Endothelial cell of umbilical vein (primary cell): ENCODE measurements around the gene FAM118A. TPM values are rescaled to one million over a fixed set of nuclear protein-coding genes. Genes with fewer than 3 reads are reported as not detected.

Experiments
- BruUV-seq: library from RNA; stranded (reverse); fragments of 400-500 nt; replicated peaks from 2 replicates; lab custom pipeline; 2021; lab: Mats Ljungman, UMichigan
- CTCF ChIA-PET: fragments of 300-600, 350-600 bp; sonication (Branson Sonifier 250); formaldehyde crosslinking; loops from one replicate; lab custom pipeline; 2021; ENCODE audit warnings: antibody characterized with exemption, inconsistent platforms; lab: Charles Lee
- POLR2A ChIA-PET: fragments of 300-600, 350-600 bp; sonication (Branson Sonifier 250); formaldehyde crosslinking; loops from one replicate; lab custom pipeline; 2021; ENCODE audit warnings: antibody characterized with exemption, inconsistent platforms; lab: Charles Lee
- DNase-seq: peaks from one replicate; pipeline ENCODE4 v3.0.0-alpha.2; 2011; ENCODE audit warnings: low read depth, low spot score
- FAIRE-seq: peaks from 2 replicates; lab custom pipeline; 2011; peaks lifted over from hg19 to GRCh38; lab: Jason Lieb, UNC
- H2AFZ ChIP-seq: 2 replicates; pipeline ENCODE4 v1.6.0; 2012; ENCODE audit warnings: low read depth, low read length, control low read depth, inconsistent platforms
- H3K27ac ChIP-seq: 2 replicates; pipeline ENCODE4 v1.5.1; 2011; ENCODE audit warnings: low read depth, mild to moderate bottlenecking, control low read depth, low read length, moderate library complexity; ENCODE audit not compliant: insufficient read depth
- H3K27me3 ChIP-seq, 2 experiments: 2 replicates each; pipeline versions ENCODE4 v1.6.0 to v1.6.1; 2011; ENCODE audit warnings: low read length in 2 of 2, mixed read lengths in 1 of 2; ENCODE audit not compliant: control insufficient read depth in 2 of 2, insufficient read depth in 2 of 2
- H3K36me3 ChIP-seq, 2 experiments: 2 replicates in 1 of 2; 3 replicates in 1 of 2; pipeline ENCODE4 v1.5.1; 2011; ENCODE audit warnings: low read length in 2 of 2, mild to moderate bottlenecking in 1 of 2, moderate library complexity in 1 of 2; ENCODE audit not compliant: control insufficient read depth in 2 of 2, insufficient read depth in 2 of 2; ENCODE audit errors: extremely low read depth in 1 of 2
- H3K4me1 ChIP-seq: 3 replicates; pipeline ENCODE4 v1.5.1; 2011; ENCODE audit warnings: mild to moderate bottlenecking, low read length; ENCODE audit not compliant: control insufficient read depth, insufficient read depth; ENCODE audit errors: extremely low read depth
- H3K4me2 ChIP-seq: 2 replicates; pipeline ENCODE4 v1.6.1; 2011; ENCODE audit warnings: low read length, control low read depth, mixed read lengths; ENCODE audit not compliant: insufficient read depth
- H3K4me3 ChIP-seq, 3 experiments: fragments of 200-600 bp in 1 of 3; sonication (generic), shearing (Covaris generic) in 1 of 3; replicated peaks in 1 of 3; 2 replicates each; pipeline ENCODE4 v1.5.1; 2011 to 2016; ENCODE audit warnings: control low read depth in 3 of 3, low read length in 3 of 3, mild to moderate bottlenecking in 2 of 3, inconsistent platforms in 1 of 3, low read depth in 1 of 3, moderate library complexity in 1 of 3; ENCODE audit not compliant: insufficient read depth in 1 of 3
- H3K79me2 ChIP-seq: 2 replicates; pipeline ENCODE4 v1.6.0; 2012; ENCODE audit warnings: low read length, inconsistent platforms; ENCODE audit not compliant: control insufficient read depth, insufficient read depth
- H3K9ac ChIP-seq: replicated peaks from 2 replicates; pipeline ENCODE3; 2011; ENCODE audit warnings: low read length, control low read depth; ENCODE audit not compliant: insufficient read depth; ENCODE audit errors: extremely low read depth
- H3K9me1 ChIP-seq: replicated peaks from 3 replicates; pipeline ENCODE4 v1.6.0; 2011; ENCODE audit warnings: mild to moderate bottlenecking, low read length; ENCODE audit not compliant: control insufficient read depth, insufficient read depth; ENCODE audit errors: extremely low read depth
- H3K9me3 ChIP-seq: replicated peaks from 2 replicates; pipeline ENCODE4 v1.5.1; 2012; ENCODE audit warnings: low read length, inconsistent platforms; ENCODE audit not compliant: control insufficient read depth, insufficient read depth
- H4K20me1 ChIP-seq: replicated peaks from 2 replicates; pipeline ENCODE3; 2011; ENCODE audit warnings: mild to moderate bottlenecking, low read length; ENCODE audit not compliant: control insufficient read depth, insufficient read depth; ENCODE audit errors: extremely low read depth
- EZH2 ChIP-seq: IDR thresholded peaks from 2 replicates; pipeline ENCODE4 v1.6.1; 2012; ENCODE audit warnings: borderline replicate concordance, low read depth, mild to moderate bottlenecking, moderate library complexity, low read length, inconsistent platforms; ENCODE audit not compliant: severe bottlenecking
- FOS ChIP-seq: IDR thresholded peaks from 2 replicates; pipeline ENCODE4 v1.6.1; 2011; ENCODE audit warnings: mild to moderate bottlenecking, low read length, moderate library complexity, borderline replicate concordance; ENCODE audit not compliant: insufficient read depth
- GATA2 ChIP-seq: IDR thresholded peaks from 2 replicates; pipeline ENCODE4 v1.7.0; 2011; ENCODE audit warnings: low read depth, mild to moderate bottlenecking, moderate library complexity, mixed read lengths, low read length; ENCODE audit not compliant: insufficient read length, insufficient read depth
- MYC ChIP-seq: IDR thresholded peaks from one replicate; pipeline ENCODE4 v1.6.1; 2011; ENCODE audit warnings: mild to moderate bottlenecking, low read depth, low read length
- POLR2A ChIP-seq: IDR thresholded peaks from 2 replicates; pipeline ENCODE4 v1.6.1; 2012; ENCODE audit warnings: low read depth, mild to moderate bottlenecking, control low read depth, low read length
- POLR2AphosphoS5 ChIP-seq: IDR thresholded peaks from 2 replicates; pipeline ENCODE4 v1.6.1; 2012; ENCODE audit warnings: low read depth, mild to moderate bottlenecking, control low read depth, low read length, moderate library complexity; ENCODE audit not compliant: insufficient read depth
- dilution Hi-C: fragments of 300-500 bp; cut with MboI; formaldehyde crosslinking; loops from one replicate; pipeline ENCODE4 v1.15.0; 2019; ENCODE audit warnings: low sequenced_read_pairs; ENCODE audit not compliant: extremely low pct_ligation_motif_present
- intact Hi-C: fragments of 100-400 bp; cut with micrococcal nuclease; formaldehyde crosslinking; loops from one replicate; pipeline ENCODE4 v1.10.0; 2022
- polyA plus RNA-seq, 4 experiments: library from polyadenylated mRNA; depleted of rRNA in 3 of 4; stranded (reverse) in 3 of 4; unstranded in 1 of 4; fragments of >200 nt; gene quantifications; 2 replicates each; pipeline versions ENCODE4 v1.2.1 to v1.2.3, GENCODE V29; 2011 to 2012; ENCODE audit warnings: missing spikeins in 1 of 4
- total RNA-seq: library from RNA; stranded (reverse); gene quantifications from 2 replicates; pipeline ENCODE4 v1.2.3, GENCODE V29; 2021
- TF ChIP-seq, protein P1 (sequence below), 2 donors: IDR thresholded peaks; 1 replicate in 1 of 2; 2 replicates in 1 of 2; pipeline ENCODE4 v1.5.1; 2011; ENCODE audit warnings: low read length in 2 of 2, mild to moderate bottlenecking in 2 of 2, moderate library complexity in 2 of 2, control low read depth in 1 of 2, inconsistent platforms in 1 of 2, low read depth in 1 of 2; ENCODE audit not compliant: insufficient read depth in 1 of 2; ENCODE audit errors: extremely low read depth in 1 of 2
- TF ChIP-seq, protein P2 (sequence below): IDR thresholded peaks from 2 replicates; pipeline ENCODE4 v1.6.1; 2011; ENCODE audit not compliant: insufficient read depth, insufficient read length

The FAM118A gene
- total and polyA plus RNA-seq, 2 donors (not counting 3 experiments of a cell fraction or from before 2014, with no cell fraction given): 20.2 to 25.6 TPM

DNA sequence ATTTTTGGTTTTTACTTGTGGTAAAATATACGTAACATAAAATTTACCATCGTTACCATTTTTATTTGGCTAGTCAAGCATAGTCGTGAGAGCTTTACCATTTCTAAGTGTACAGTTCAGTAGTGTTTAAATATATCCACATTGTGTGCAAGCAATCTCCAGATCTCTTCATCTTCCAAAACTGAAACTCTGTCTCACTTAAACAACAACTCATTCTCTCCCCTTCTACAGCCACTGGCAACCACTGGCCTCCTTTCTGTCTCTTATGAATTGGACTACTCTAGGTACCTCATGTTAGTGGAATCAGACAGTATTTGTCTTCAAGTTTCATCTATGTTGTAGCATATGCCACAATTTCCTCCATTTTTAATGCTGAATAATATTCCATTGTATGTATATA lies 66.3 kb downstream of the FAM118A start:
- Histone ChIP-seq H3K9me3 (no peaks in the 10 kb centered on the region), H3K27me3 (peaks cover 0 to 2% of the 10 kb centered on the region in 2 experiments), H3K79me2 (no peaks in the 10 kb centered on the region), H3K36me3 (no peaks in the 10 kb centered on the region), H3K9me1 (no peaks in the 10 kb centered on the region), H3K4me3 (no peak overlapping the region), H3K4me2 (no peak overlapping the region), H3K9ac (no peak overlapping the region), H3K4me1 (no peaks in the 10 kb centered on the region), H4K20me1 (no peaks in the 10 kb centered on the region), H3K27ac (no peak overlapping the region), H2AFZ (no peak overlapping the region)
- no peak for FAIRE-seq
- TF ChIP-seq EZH2 (no peak), MYC (no peak), GATA2 (no peak), POLR2AphosphoS5 (no peak), POLR2A (no peak), FOS (no peak)
- TF ChIP-seq, protein P1, sequence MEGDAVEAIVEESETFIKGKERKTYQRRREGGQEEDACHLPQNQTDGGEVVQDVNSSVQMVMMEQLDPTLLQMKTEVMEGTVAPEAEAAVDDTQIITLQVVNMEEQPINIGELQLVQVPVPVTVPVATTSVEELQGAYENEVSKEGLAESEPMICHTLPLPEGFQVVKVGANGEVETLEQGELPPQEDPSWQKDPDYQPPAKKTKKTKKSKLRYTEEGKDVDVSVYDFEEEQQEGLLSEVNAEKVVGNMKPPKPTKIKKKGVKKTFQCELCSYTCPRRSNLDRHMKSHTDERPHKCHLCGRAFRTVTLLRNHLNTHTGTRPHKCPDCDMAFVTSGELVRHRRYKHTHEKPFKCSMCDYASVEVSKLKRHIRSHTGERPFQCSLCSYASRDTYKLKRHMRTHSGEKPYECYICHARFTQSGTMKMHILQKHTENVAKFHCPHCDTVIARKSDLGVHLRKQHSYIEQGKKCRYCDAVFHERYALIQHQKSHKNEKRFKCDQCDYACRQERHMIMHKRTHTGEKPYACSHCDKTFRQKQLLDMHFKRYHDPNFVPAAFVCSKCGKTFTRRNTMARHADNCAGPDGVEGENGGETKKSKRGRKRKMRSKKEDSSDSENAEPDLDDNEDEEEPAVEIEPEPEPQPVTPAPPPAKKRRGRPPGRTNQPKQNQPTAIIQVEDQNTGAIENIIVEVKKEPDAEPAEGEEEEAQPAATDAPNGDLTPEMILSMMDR (IDR thresholded peaks at IDR 0.05; ENCODE audit: extremely low read depth in 1 of 2, insufficient read depth in 1 of 2, low read depth in 1 of 2, low read length in 2 of 2): no peak
- TF ChIP-seq, protein P2, sequence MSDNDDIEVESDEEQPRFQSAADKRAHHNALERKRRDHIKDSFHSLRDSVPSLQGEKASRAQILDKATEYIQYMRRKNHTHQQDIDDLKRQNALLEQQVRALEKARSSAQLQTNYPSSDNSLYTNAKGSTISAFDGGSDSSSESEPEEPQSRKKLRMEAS: no peak
- ChIA-PET CTCF (interaction anchor here (0.6 to 1.5 kb wide), 2 partner anchors 10 to 11 kb away, joined by 3 read pairs; no protein-coding TSS in a partner anchor), POLR2A (no interaction called here)
- no peak for DNase-seq
- intact Hi-C loops: no loop called here
- dilution Hi-C loops: loop anchor here (10.0 kb wide), 1 partner anchor 101 kb away; no protein-coding TSS in a partner anchor
- no TSS peak for BruUV-seq
